ENCODE results near the gene TEX48.

- TF ChIP-seq POLR2AphosphoS5 (IDR thresholded peaks at IDR 0.05) (no peak), CTCF (IDR thresholded peaks at IDR 0.05) (no peak)
Observed at GRCh38 chr9:114666851-114667250, 15.1 kb downstream of the TEX48 start.
